GM19025 (cell line): Measurements from ENCODE around the gene ITGB7.

Experiments used
- ATAC-seq: cut with Tn5 transposase; IDR thresholded peaks from one replicate; pipeline ENCODE4 v1.9.1; 2021; ENCODE audit warnings: mild to moderate bottlenecking, low read depth, moderate library complexity; ENCODE audit not compliant: unreplicated experiment

ITGB7 gene

DNA sequence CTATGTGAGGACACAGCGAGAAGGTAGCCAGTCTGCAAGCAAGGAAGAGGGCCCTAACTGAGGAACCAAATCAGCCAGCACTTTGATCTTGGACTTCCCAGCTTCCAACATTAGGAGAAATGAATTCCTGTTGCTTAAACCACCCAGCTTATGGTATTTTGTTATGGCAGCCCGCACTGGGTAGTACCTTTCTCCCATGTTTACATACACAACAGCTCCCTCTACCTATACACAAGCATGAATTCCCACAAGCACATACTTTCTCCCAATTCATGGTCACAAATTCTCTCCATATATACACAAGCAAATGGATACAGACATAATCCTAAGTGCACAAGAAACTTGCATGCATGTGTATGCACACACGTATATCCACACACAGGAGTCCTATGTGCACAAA is 7.4 kb downstream of the ITGB7 start:
- no peak for ATAC-seq

DNA sequence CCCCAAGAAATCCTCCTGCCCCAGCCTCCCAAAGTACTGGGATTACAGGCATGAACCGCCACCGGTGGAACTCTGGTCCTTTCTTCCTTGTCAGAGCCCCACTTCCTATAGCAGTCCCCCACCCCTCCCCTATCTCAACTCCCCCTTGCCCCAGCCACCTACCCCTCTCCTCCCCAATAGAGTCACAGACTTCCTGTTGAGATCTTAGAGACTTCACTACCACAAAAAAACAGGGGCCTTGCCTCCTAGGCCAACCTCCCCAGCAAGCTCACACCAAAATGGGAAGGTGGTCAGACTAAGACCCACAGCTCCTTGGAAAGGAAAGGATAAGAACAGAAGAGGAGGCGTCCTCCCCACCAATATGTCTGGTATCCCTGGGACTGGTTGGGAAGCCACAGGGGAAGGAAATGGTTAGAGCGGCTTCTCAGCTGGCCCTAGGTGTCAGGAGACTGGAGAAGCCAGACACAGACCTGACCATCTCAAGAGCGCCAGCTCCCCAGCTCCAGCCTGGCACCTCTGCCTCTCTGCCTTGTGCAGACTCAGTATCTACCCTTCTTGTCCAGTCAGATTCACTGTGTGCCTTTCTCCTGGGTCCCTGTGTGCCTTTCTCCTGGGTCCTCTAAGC is 8.5 kb downstream of the ITGB7 start:
- no peak for ATAC-seq

DNA sequence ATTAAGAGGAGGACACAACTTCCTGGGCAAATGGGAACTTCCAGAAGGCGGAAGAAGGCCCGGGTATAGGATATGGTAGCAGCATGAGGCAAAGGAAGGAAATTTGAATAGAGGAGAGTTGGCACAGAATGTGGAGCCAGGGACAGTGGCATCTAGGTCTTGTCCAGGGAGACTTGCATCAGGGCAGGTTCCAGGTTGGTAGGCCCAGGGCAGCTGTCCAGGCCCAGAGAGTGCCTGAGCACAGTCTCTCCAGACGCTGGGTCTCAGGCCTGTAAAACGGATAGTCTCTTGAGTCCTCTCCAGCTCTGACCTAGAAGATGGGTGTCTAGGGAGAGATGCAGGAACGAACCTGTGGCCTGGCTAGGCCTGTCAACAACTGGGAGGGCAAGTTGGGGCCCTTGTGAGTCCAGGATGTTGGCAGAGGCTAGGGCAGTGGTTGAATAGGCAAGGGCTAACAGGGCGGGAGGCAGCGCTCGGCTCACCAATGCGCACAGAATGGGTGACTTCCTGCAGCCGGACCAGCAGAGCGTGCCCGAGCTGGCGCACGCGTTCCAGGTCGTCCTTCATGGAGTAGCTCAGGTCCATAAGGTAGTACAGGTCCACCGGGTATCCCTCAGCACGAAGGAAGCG is 9.9 kb downstream of the ITGB7 start:
- no peak for ATAC-seq

DNA sequence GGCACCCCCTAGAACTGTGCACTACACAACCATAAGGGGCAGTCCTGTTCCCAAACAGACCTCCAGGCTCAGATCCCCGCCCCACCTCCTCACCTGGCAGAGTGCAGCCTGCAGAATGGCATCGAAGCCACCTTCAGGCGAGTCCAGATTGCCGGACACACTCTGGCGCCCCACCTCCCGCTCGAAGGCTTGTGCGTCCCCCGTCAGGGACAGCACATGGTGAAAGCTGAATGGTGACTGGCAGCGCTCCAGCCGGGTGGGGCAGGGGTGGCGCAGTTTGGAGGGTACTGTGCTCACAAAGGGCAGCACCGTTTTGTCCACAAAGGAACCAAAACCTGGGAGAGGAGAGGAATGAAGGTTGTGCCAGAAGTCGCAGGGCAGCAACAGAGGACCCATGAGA is 10.6 kb downstream of the ITGB7 start:
- no peak for ATAC-seq

DNA sequence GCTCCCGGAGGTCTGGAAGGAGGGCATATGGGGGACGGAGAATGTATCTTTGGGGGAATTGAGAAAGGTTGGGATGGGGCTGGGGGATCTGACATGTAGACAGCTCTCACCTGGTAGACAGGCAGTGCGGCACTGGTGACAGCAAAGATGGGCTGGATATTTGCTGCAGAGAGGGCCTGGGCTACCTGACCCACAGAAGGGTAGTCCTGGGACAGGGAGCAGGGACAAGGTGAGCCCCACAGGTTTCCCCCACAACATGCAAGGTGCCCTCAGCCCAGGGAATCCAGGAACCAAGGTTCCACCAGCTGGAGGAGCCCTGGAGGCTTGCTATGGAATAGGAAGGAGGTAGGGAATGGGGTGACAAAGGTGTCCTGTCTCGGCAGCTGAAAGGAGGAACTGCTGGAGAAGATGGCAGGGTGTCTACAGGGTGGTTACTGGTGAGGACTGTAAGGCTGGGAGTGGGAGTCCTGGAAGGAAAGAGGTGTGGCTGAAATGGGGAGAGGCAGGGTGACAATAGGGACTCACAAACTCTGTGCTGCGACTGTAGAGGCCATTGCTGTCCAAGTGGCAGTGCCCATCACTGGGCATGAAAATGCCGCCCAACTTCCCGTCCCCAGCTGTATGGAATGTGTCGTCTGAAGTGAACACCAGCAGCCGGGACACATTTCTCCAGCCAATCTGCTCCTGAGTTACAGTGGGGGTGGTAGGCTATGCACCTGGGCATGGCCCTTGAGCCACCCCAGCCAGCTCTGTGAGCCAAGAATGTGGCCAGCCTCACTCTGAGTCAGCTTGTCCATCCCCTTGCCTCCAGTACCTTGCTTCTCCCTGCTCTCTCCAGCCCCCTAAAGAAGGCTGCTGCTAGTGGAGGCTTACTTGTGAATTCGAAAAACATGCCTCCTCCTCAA is 11.3 kb downstream of the ITGB7 start:
- no peak for ATAC-seq

DNA sequence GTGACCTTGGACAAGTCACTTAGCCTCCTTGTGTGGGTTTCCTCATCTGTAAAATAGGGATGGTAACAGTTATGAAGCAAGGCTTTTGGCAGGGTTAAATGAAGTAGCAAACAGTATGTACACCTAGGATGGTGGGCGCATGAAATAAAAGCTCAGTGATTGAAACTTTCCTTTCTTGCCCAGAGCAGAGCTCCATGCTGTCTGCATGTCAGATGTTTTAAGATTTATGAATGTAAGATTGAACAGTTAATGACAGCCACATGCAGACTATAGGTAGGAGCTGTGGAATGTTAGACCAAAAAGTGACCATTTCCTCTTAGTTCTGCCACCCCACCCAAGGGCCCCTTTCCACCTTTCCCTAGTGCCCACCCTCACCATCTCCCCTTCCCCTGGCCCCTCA is 12.1 kb downstream of the ITGB7 start:
- ATAC-seq = no peak

DNA sequence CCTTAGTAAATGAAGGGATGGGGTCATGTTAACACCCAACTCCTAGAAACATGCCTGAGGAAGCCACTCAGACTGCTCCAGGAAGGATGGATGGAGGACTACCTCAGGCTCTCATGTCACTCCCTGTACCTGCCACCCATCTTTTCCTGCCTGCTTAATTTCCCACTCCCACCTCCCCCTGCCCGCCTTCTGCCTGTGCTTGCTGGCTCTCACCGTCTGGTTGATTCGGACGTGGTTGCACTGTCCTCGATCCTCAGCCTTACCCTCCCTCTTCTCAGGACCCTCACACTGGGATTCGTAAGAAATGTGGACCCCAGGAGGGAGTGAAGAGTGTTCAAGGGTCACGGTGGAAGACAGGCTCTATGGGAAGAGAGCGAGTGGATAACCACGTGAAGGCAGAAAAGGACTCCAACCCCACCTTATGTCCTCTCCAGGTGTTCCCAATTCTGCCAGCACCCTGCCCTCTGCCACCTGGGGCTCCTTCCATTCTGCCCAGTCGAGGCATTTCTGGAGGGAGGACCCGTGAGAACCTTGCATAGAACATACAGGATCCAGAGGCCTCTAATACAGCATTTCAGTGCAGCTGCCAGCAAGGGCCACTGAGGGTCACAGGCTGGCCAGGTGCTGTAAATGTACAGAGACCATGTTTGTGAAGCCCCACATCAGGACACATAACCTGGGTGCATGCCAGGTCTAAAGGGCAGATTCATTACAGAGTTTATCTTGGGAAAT is 12.9 kb downstream of the ITGB7 start:
- no peak for ATAC-seq

DNA sequence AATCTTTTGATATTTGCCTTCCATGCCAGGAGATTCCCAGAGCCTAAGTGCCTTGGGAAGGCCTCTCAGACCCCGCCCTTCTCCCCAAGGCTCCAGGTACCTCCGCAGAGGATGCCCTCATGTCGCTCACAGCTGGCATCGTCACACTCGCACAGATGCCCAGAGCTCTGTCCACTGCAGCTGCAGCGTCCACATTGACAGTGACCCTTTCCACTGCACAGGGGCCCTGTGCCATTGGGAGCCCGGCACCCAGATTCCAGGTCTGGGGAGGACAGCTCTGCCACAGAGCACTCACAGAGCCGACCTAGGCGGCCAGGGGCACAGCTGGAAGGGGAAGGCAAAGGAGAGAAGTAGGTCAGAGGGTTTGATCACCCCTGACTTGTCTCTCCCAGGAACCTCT is 14.0 kb downstream of the ITGB7 start:
- no peak for ATAC-seq

DNA sequence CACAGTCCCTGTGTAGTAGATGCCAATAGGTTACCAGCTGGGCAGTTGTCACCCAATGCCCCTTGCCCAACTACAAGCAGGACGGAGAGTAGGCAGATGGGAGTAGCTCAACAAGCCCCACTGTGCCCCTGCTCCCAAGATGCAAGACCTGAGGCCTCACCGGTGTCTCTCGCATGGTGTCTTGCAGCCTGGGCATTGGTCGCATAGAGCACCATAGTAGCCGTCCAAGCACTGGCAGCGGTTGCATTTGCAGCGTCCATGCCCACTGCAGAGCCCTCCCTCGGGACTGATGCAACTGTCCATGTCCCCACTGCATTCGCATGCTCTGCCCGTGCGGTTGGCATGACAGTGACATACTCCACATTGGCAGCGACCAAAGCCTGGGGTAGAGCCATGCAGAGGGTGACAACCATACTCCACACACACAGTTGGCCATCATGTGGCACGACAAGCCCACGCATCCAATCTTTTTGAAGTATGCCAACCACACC is 14.5 kb downstream of the ITGB7 start:
- ATAC-seq = no peak

DNA sequence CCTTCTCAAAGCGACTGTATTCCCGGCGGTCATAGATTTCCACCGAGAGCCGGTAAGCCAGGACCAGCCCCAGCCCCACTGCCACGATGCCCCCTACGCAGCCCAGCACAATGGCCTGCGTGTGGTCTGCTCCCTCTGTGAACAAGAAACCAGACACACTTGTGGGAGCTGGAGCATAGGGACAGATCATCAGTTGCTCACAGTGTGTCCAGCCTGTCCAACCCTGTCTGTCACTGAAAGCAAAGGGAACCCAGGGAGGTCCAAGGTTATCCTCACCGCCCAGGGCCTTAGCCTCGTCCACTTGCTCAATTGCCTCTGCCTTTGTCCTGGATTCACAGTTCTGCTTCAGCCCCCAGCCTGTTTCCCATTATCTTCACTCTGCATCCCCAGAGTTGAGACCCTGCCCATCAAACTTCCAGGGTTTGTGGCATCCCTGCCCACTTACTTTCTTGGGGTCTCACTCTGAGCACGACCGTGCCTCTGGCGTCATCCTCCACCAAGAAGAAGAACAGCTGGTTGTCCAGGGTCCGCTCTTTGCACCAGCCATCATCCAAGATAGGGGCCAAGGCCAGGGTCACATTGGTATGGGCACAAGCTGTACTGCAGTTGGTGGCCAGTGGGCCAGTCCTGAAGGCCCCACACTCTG is 15.0 kb downstream of the ITGB7 start:
- ATAC-seq = no peak

DNA sequence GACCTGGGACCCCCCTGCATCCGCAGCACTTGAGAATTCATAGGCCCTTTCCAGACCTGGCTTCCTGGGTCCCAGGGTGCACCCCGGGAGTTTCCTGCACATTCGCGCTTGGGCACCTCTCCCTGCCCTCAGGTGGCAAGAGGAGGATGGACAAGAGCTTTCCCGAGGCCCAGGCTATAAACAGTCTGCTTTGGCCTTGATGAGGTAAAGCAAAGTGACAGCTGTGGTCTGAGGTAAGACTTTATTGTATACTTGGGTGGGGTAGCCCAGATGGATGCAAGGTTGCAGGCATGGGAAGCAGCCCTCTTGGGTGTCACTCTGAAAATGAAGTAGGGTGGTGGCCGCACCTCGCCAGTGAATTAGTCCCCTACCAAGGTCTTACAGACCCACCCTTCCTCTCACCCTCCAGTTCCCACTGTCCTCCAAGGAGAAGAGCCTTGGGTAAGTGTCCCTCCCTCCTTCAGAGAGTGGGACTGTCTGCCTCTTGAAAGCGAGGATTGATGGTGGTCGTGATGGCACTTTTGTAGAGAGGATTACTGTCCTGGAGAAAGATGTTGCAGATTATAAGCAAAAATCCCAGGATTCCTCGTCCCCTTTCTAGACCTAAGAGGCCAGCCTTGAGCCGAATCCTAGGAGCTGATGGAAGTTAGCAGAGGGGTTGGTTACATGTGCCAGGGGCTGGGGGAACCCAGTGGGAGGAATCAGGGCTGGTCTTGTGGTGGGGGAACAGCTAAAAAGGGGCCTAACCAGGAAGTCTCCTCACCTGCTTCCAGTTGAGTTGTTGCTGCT is 15.8 kb downstream of the ITGB7 start:
- no peak for ATAC-seq

DNA sequence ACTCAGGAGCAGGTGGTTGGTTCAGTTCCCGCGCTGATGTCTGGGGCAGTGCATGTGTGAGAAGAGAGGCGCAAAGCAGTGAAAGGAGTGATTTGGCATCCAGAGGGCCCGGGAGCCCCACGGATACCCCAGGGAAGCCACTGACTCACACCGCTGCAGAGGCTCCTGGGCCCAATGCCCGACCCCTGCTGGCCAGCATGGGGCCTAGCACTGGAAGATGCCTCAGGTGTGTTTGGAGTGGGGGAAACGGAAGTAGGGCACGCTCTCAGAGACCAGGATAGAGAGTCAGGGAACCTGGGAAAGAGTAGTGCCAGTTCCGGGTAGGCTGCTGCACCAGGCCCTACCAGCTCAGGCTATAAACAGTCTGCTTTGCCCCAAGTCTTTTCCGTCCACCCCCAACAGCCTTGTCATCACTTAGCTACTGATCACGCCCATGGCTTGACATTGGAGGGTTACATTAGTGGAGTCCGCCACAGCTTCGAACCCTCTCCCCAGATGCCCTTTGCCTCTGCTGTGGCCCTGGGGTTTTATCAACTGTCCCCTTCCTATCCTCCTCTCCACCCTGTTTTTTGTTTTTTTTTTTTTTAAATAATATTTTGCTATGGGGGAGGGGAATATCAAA is 16.8 kb downstream of the ITGB7 start:
- ATAC-seq = peak; percentile 56

DNA sequence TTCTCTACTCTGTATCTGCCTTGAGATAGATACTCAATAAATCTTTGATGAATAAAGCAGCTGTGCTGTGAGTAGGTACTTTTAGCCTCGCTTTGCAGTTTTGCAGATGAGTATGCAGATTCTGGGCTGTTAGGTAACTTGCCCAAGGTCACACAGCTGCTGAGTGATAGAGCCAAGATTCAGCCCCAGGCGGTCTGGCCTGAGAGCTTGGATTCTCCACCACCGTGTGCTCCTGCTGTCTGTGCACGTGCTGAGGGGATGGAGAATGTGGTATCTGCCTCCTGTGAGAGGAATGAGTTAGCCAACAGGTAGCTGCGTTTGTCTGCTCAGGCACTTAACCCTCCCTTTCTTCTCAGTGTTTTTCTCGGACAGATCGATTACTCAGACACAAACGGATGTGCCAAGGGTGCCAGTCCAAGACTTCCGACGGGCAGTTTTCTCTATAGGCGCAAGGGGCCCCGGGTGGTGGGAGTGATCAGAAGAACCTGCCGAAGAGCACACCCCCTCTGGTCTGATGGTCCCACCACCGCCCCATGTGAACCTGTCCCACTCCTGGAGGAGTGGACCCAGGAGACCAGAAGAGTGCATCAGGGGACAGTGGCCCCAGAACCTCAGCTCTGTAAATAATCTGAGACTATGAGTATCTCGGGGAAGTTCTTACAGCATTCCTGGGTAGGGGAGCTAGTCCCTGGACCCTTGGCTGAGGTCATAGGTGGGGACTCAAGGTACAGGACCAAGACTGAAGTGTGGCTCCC is 19.7 kb downstream of the ITGB7 start:
- no peak for ATAC-seq

DNA sequence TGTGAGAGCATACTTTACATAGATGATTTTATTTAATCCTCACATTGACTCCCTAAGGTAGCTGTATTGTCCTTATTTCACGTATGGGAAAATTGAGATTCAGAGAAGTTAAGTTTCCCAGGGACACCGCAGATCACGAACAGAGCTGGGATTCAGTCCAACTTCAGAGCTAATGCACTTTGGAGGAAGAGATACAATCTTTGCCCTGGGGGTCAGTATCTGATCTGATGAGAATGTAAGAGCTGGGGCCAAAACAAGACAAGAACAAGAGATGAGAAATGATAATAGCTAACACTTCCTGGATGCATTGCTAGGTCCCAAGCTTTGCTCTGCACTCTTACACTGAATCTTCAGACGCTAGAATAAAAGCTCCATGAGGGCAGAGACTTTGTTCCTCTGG is 20.3 kb downstream of the ITGB7 start:
- ATAC-seq = no peak

DNA sequence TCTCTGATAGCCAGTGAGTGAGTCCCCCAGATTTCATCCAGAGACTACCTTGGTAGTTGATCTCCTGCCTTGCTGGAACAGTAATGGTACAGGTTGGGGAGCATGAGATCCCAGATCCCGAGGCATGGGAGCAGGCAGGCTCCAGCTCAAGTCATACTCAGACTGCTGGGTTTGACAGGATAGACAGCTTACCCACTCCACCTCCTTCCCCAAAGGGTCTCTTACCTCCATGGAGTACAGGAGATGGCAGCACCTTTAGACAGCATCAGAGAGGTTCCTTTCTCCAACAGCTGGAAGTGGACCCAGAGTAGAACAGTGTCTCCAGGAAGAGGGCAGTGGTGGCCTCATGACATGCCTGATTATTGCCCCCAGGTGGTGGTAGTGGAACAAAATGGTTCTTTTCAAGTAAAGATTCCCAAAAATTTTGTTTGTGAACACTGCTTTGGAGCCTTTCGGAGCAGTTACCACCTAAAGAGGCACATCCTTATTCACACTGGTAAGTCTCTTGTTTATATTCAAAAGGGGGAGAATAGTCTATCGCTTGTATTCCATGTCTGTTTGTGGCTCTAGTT is 21.4 kb downstream of the ITGB7 start:
- no peak for ATAC-seq

DNA sequence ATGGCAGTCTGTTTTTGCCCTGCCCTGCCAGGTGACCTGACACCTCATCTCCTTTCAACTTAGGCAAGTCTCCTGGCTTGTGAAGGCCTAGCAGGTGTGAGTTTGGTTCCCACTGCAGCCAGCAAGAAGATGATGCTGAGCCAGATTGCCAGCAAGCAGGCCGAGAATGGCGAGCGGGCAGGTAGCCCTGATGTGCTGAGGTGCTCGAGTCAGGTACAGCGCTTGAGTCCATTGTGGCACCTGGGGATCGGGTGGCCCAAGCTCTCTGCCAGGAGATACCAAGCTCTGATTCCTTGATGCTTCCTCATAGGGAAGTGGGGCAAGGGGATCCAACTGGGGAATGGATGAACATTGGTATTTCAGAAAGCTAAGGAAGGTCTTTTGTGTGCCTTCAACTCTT is 22.2 kb downstream of the ITGB7 start:
- ATAC-seq = no peak

DNA sequence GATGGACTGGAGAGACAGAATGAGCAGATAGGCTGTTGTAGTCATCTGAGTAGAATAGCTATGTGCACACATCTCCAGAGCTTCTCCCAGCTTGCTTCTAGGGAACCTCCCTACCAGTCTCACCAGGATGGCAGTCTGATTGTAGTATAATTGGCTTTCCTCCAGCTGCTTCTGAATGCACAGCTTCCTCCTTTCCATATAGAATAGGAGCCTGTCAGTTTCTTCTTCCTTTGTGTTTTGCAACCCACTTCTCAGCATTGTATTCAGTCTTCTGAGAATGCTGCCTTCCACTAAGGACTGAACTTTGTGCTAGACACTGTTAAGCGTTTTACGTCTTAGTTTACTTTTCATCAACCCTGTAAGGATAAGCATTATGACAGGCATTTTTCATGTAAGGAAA is 24.1 kb downstream of the ITGB7 start:
- ATAC-seq = no peak

DNA sequence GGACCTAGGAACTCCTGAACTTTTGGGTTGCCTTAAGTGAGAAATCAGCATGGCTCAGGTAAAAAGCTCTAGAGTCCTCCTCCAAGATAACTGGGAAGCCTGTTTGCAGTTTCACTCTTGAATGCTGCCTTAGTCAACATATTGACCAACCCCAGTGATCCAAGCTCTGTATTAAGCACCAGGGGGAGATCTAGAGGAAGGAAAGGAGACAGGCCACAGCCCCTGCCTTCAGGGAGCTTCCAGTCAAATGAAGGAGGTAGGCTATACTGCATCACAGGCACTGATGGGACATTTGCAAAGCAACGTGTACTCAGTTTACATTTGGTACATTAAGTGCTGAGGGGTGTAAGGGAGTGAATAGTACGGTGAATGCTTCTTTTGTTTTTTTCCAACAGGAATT is 25.1 kb downstream of the ITGB7 start:
- no peak for ATAC-seq
